Lower leg skin (tissue), 4 donors: ENCODE measurements around the gene KIFAP3. TPM values are rescaled to one million over a fixed set of nuclear protein-coding genes. Genes with fewer than 3 reads are reported as not detected.
"Not testable (repeated sequence)": the region's sequence is repeated elsewhere in the genome, so short reads cannot be mapped to it uniquely, and the experiment has no call there.

Source experiments
- DNase-seq, 2 donors: peaks; one replicate each; pipeline ENCODE4 v3.0.0-alpha.2; 2019; ENCODE audit warnings: low spot score in 2 of 2
- H3K4me3 ChIP-seq: fragments of 200-600 bp; sonication (generic); 2 replicates; pipeline ENCODE4 v1.5.1; 2017; ENCODE audit warnings: mild to moderate bottlenecking, low read depth; ENCODE audit not compliant: poor library complexity, severe bottlenecking
- CTCF ChIP-seq, 3 donors: fragments of 450-650 bp; IDR thresholded peaks; one replicate each; pipeline ENCODE4 v1.5.1; 2016; ENCODE audit warnings: antibody characterized with exemption in 3 of 3, mild to moderate bottlenecking in 3 of 3, moderate library complexity in 2 of 3
- POLR2A ChIP-seq, 2 donors: fragments of 450-650 bp; IDR thresholded peaks; one replicate each; pipeline ENCODE4 v1.6.1; 2016 to 2017; ENCODE audit warnings: antibody characterized with exemption in 2 of 2, mild to moderate bottlenecking in 1 of 2, moderate library complexity in 1 of 2
- WGBS, 2 donors: methylation state at CpG; one replicate each; pipeline ENCODE4 v1.1.5; 2018; 5-methylcytosine and 5-hydroxymethylcytosine counted together
- intact Hi-C: fragments of 100-400 bp; cut with DNase I; formaldehyde crosslinking; loops from one replicate; pipeline ENCODE4 v1.15.0; 2023; ENCODE audit warnings: low total_unique reads
- total RNA-seq, 4 donors: library from RNA; depleted of rRNA; stranded (reverse); fragments of >200 nt; gene quantifications; one replicate each; pipeline ENCODE4 v1.1.0, GENCODE V29; 2016

The KIFAP3 gene
- total RNA-seq, 4 donors from 2014 or later, result 17.6 to 24.2 (median 21.9) TPM

GRCh38 chr1:169877800-169878491 is 196.5 kb downstream of the KIFAP3 start:
- WGBS, 2 donors, result 93 to 99% methylated on average over 2 of the region's 2 CpGs
- intact Hi-C loops, result no loop called here
- H3K4me3 ChIP-seq, result no peak overlapping the region
- no peak for TF ChIP-seq CTCF (IDR thresholded peaks at IDR 0.05)
- TF ChIP-seq POLR2A (IDR thresholded peaks at IDR 0.05), result no peak
- no peak for DNase-seq

GRCh38 chr1:169874229-169874628 is 200.3 kb downstream of the KIFAP3 start:
- 75 to 83% methylated on average over 3 of the region's 3 CpGs for whole genome bisulfite sequencing, 2 donors
- TF ChIP-seq CTCF (IDR thresholded peaks at IDR 0.05) (no peak), POLR2A (IDR thresholded peaks at IDR 0.05) (no peak)
- no peak for DNase-seq
- H3K4me3 ChIP-seq, result no peak overlapping the region
- intact Hi-C loops, result no loop called here

- WGBS, 2 donors, result 72 to 75% methylated on average over 3 of the region's 3 CpGs
- no peak for DNase-seq
- TF ChIP-seq POLR2A (IDR thresholded peaks at IDR 0.05) (no peak), CTCF (IDR thresholded peaks at IDR 0.05) (no peak)
- intact Hi-C loops, result no loop called here
- H3K4me3 ChIP-seq, result no peak overlapping the region
Observed at GRCh38 chr1:169873582-169874199, 200.8 kb downstream of the KIFAP3 start.

- TF ChIP-seq CTCF (IDR thresholded peaks at IDR 0.05) (no peak), POLR2A (IDR thresholded peaks at IDR 0.05) (no peak)
- no peak for DNase-seq
- intact Hi-C loops, result no loop called here
- no peak overlapping the region for H3K4me3 ChIP-seq
Observed at GRCh38 chr1:169872906-169873305, 201.6 kb downstream of the KIFAP3 start.

GRCh38 chr1:169871988-169872387 is 202.5 kb downstream of the KIFAP3 start:
- WGBS, 2 donors, result 91 to 92% methylated on average over 3 of the region's 3 CpGs
- intact Hi-C loops, DNase-seq, H3K4me3 ChIP-seq: not testable (repeated sequence)

Other genes starting within 250 kb of the KIFAP3 start
- 10 to 100 TPM; 17.2 to 24.0 (median 17.7) TPM for gene SCYL3, start 180.8 kb downstream of the KIFAP3 start, total RNA-seq
- not detected for gene NTMT2, start 71.3 kb upstream of the KIFAP3 start, total RNA-seq